Retinal pigment epithelial cell (primary cell): ENCODE results near the gene VWC2L.

Source experiments
- DNase-seq: peaks from one replicate; pipeline ENCODE4 v3.0.0-alpha.2; 2010; ENCODE audit warnings: low read depth
- H3K4me3 ChIP-seq: 2 replicates; pipeline ENCODE4 v1.5.1; 2011; ENCODE audit warnings: mild to moderate bottlenecking, low read length, control low read depth, moderate library complexity
- CTCF ChIP-seq: conservative IDR thresholded peaks from 2 replicates; pipeline ENCODE4 v1.5.1; 2011; ENCODE audit warnings: low read depth, low read length, control low read depth, inconsistent platforms

The VWC2L gene

GRCh38 chr2:214492608-214493007, 81.8 kb downstream of the VWC2L start:
- DNase-seq, result no peak
- TF ChIP-seq CTCF, result no peak
- H3K4me3 ChIP-seq, result no peak overlapping the region

GRCh38 chr2:214497489-214497888, 86.6 kb downstream of the VWC2L start:
- TF ChIP-seq CTCF, result no peak
- H3K4me3 ChIP-seq, result no peak overlapping the region
- DNase-seq, result no peak

GRCh38 chr2:214503568-214503967, 92.7 kb downstream of the VWC2L start:
- TF ChIP-seq CTCF, result no peak
- no peak for DNase-seq
- H3K4me3 ChIP-seq, result no peak overlapping the region

- H3K4me3 ChIP-seq, result no peak overlapping the region
- DNase-seq, result no peak
- TF ChIP-seq CTCF, result no peak
Observed at GRCh38 chr2:214504599-214505376, 93.9 kb downstream of the VWC2L start.

- no peak for DNase-seq
- no peak overlapping the region for H3K4me3 ChIP-seq
- no peak for TF ChIP-seq CTCF
Observed at GRCh38 chr2:214507032-214507431, 96.2 kb downstream of the VWC2L start.

- H3K4me3 ChIP-seq, result no peak overlapping the region
- no peak for DNase-seq
- TF ChIP-seq CTCF, result no peak
Observed at GRCh38 chr2:214514704-214515103, 103.8 kb downstream of the VWC2L start.

GRCh38 chr2:214515111-214515510, 104.3 kb downstream of the VWC2L start:
- DNase-seq, result no peak
- no peak overlapping the region for H3K4me3 ChIP-seq
- TF ChIP-seq CTCF, result no peak
